HEK293 (cell line): ENCODE results near the gene ADCY3.

Experiments
- CTCF ChIA-PET: fragments of 350-600 bp; formaldehyde crosslinking; extraction: SDS; loops from one replicate; lab custom pipeline; 2021; ENCODE audit warnings: antibody characterized with exemption; lab: Yijun Ruan, JAX
- POLR2A ChIA-PET: fragments of 300-600 bp; formaldehyde crosslinking; extraction: SDS; loops from one replicate; lab custom pipeline; 2020; ENCODE audit warnings: antibody characterized with exemption, inconsistent platforms; lab: Yijun Ruan, JAX
- H3K27ac ChIP-seq: fragments of 200-500 bp; sonication (Bioruptor generic); 2 replicates; pipeline ENCODE4 v1.5.1; 2014; ENCODE audit warnings: low read depth, low read length, control low read depth, inconsistent platforms; ENCODE audit errors: extremely low read depth
- H3K36me3 ChIP-seq, 2 experiments: fragments of 200-500 bp in 1 of 2; sonication (Bioruptor generic) in 1 of 2; 1 replicate in 1 of 2; 2 replicates in 1 of 2; pipeline ENCODE4 v1.5.1; 2014 to 2017; ENCODE audit warnings: inconsistent platforms in 2 of 2, low read length in 2 of 2; ENCODE audit not compliant: control insufficient read depth in 2 of 2, insufficient read depth in 1 of 2
- H3K4me1 ChIP-seq: fragments of 200-500 bp; sonication (Bioruptor generic); 2 replicates; pipeline ENCODE4 v1.5.1; 2014; ENCODE audit warnings: mild to moderate bottlenecking, low read length, inconsistent platforms; ENCODE audit not compliant: control insufficient read depth, insufficient read depth
- H3K4me3 ChIP-seq: 2 replicates; pipeline ENCODE4 v1.5.1; 2011; ENCODE audit warnings: low read depth, mild to moderate bottlenecking, control low read depth, low read length, moderate library complexity
- H3K9me3 ChIP-seq: fragments of 200-500 bp; sonication (Bioruptor generic); 2 replicates; pipeline ENCODE4 v1.5.1; 2014; ENCODE audit warnings: low read depth, low read length, inconsistent platforms; ENCODE audit not compliant: control insufficient read depth, insufficient read depth
- CTCF ChIP-seq: fragments of 450-650 bp; formaldehyde crosslinking; IDR thresholded peaks from 2 replicates; pipeline ENCODE4 v1.5.1; 2016; ENCODE audit warnings: missing biosample characterization, missing genetic modification characterization
- KLF8 ChIP-seq: fragments of 450-650 bp; formaldehyde crosslinking; IDR thresholded peaks from 2 replicates; pipeline ENCODE4 v1.5.1; 2016; ENCODE audit warnings: missing biosample characterization, missing genetic modification characterization
- WT1 ChIP-seq: fragments of 450-650 bp; formaldehyde crosslinking; IDR thresholded peaks from 2 replicates; pipeline ENCODE4 v1.5.1; 2016; ENCODE audit warnings: missing biosample characterization, missing genetic modification characterization
- YY2 ChIP-seq: fragments of 450-650 bp; formaldehyde crosslinking; IDR thresholded peaks from 2 replicates; pipeline ENCODE4 v1.5.1; 2016; ENCODE audit warnings: missing biosample characterization, missing genetic modification characterization
- ZBTB49 ChIP-seq: fragments of 450-650 bp; formaldehyde crosslinking; IDR thresholded peaks from 2 replicates; pipeline ENCODE4 v1.5.1; 2016; ENCODE audit warnings: missing biosample characterization, missing genetic modification characterization, low read depth
- ZBTB8A ChIP-seq: fragments of 450-650 bp; formaldehyde crosslinking; IDR thresholded peaks from 2 replicates; pipeline ENCODE4 v1.5.1; 2016; ENCODE audit warnings: missing biosample characterization, missing genetic modification characterization
- ZFP3 ChIP-seq: fragments of 450-650 bp; formaldehyde crosslinking; IDR thresholded peaks from 2 replicates; pipeline ENCODE4 v1.5.1; 2016; ENCODE audit warnings: low read depth, missing biosample characterization, missing genetic modification characterization
- ZFP69B ChIP-seq: fragments of 450-650 bp; formaldehyde crosslinking; IDR thresholded peaks from 2 replicates; pipeline ENCODE4 v1.5.1; 2016; ENCODE audit warnings: missing biosample characterization, missing genetic modification characterization
- ZNF148 ChIP-seq: fragments of 450-650 bp; formaldehyde crosslinking; IDR thresholded peaks from 2 replicates; pipeline ENCODE4 v1.5.0; 2017; ENCODE audit warnings: missing biosample characterization, missing genetic modification characterization, borderline replicate concordance
- ZNF174 ChIP-seq: fragments of 450-650 bp; formaldehyde crosslinking; IDR thresholded peaks from 2 replicates; pipeline ENCODE4 v1.5.0; 2017; ENCODE audit warnings: missing biosample characterization, mild to moderate bottlenecking, missing genetic modification characterization
- ZNF175 ChIP-seq: fragments of 450-650 bp; formaldehyde crosslinking; IDR thresholded peaks from 2 replicates; pipeline ENCODE4 v1.5.1; 2016; ENCODE audit warnings: missing biosample characterization, missing genetic modification characterization
- ZNF23 ChIP-seq: fragments of 450-650 bp; formaldehyde crosslinking; IDR thresholded peaks from 2 replicates; pipeline ENCODE4 v1.5.1; 2016; ENCODE audit warnings: missing biosample characterization, missing genetic modification characterization, borderline replicate concordance
- ZNF302 ChIP-seq: fragments of 450-650 bp; formaldehyde crosslinking; IDR thresholded peaks from 2 replicates; pipeline ENCODE4 v1.5.1; 2016; ENCODE audit warnings: missing biosample characterization, missing genetic modification characterization, low read depth
- ZNF544 ChIP-seq: fragments of 450-650 bp; formaldehyde crosslinking; IDR thresholded peaks from 2 replicates; pipeline ENCODE4 v1.5.0; 2017; ENCODE audit warnings: missing biosample characterization, missing genetic modification characterization
- ZNF600 ChIP-seq: fragments of 450-650 bp; formaldehyde crosslinking; IDR thresholded peaks from 2 replicates; pipeline ENCODE4 v1.5.1; 2016; ENCODE audit warnings: missing biosample characterization, missing genetic modification characterization
- ZNF843 ChIP-seq: fragments of 450-650 bp; formaldehyde crosslinking; IDR thresholded peaks from 2 replicates; pipeline ENCODE4 v1.5.1; 2016; ENCODE audit warnings: missing biosample characterization, missing genetic modification characterization
- ZSCAN16 ChIP-seq: fragments of 450-650 bp; formaldehyde crosslinking; IDR thresholded peaks from 2 replicates; pipeline ENCODE4 v1.5.1; 2016; ENCODE audit warnings: missing biosample characterization, missing genetic modification characterization

ADCY3 gene

GRCh38 chr2:24926220-24926601, 6.2 kb upstream of the ADCY3 start:
- H3K4me3 ChIP-seq: no peak overlapping the region
- H3K9me3 ChIP-seq: no peaks in the 10 kb centered on the region
- ChIA-PET CTCF (no interaction called here), POLR2A (no interaction called here)
- no peaks in the 10 kb centered on the region for H3K36me3 ChIP-seq
- H3K4me1 ChIP-seq: no peaks in the 10 kb centered on the region
- TF ChIP-seq CTCF (tag by site-specific recombination): no peak
- no peak for TF ChIP-seq ZNF600 (tag by site-specific recombination)
- TF ChIP-seq WT1 (tag by site-specific recombination): no peak
- no peak for TF ChIP-seq ZNF175
- TF ChIP-seq ZNF174 (tag by site-specific recombination): no peak
- TF ChIP-seq, all 188 proteins: peak for 0
- no peak overlapping the region for H3K27ac ChIP-seq

GRCh38 chr2:24925815-24926214, 5.8 kb upstream of the ADCY3 start:
- ChIA-PET POLR2A (no interaction called here), CTCF (no interaction called here)
- no peak overlapping the region for H3K27ac ChIP-seq
- no peaks in the 10 kb centered on the region for H3K4me1 ChIP-seq
- H3K4me3 ChIP-seq: no peak overlapping the region
- no peaks in the 10 kb centered on the region for H3K36me3 ChIP-seq
- no peaks in the 10 kb centered on the region for H3K9me3 ChIP-seq
- no peak for TF ChIP-seq ZFP3 (tag by site-specific recombination)
- TF ChIP-seq ZBTB49 (tag by site-specific recombination): no peak
- no peak for TF ChIP-seq YY2 (tag by site-specific recombination)
- no peak for TF ChIP-seq ZNF843 (tag by site-specific recombination)

- no peak overlapping the region for H3K4me3 ChIP-seq
- H3K9me3 ChIP-seq: no peaks in the 10 kb centered on the region
- H3K4me1 ChIP-seq: no peaks in the 10 kb centered on the region
- POLR2A ChIA-PET: interaction anchor here (0.5 to 0.6 kb wide), 2 partner anchors 12 to 40 kb away, joined by 3 to 4 read pairs; no protein-coding TSS in a partner anchor
- H3K27ac ChIP-seq: no peak overlapping the region
- TF ChIP-seq ZFP69B (tag by site-specific recombination): no peak
- no peak for TF ChIP-seq ZNF23
- TF ChIP-seq ZSCAN16 (tag by site-specific recombination): no peak
- TF ChIP-seq KLF8 (tag by site-specific recombination): no peak
- 0 out of 2 replicates have a peak, but pooled peaks have one; percentile 24 for TF ChIP-seq ZBTB8A
- TF ChIP-seq ZNF302 (tag by site-specific recombination): no peak
- TF ChIP-seq ZNF544 (tag by site-specific recombination): no peak
- no peak for TF ChIP-seq ZNF148 (tag by site-specific recombination)
- CTCF ChIA-PET: interaction anchor here (0.5 to 1.1 kb wide), 3 partner anchors 41 to 515 kb away, joined by 3 read pairs; no protein-coding TSS in a partner anchor
- H3K36me3 ChIP-seq: no peaks in the 10 kb centered on the region
Measured at GRCh38 chr2:24924732-24925131, 4.7 kb upstream of the ADCY3 start.
